ENCODE data around the gene CFAP126. TPM values are rescaled to one million over a fixed set of nuclear protein-coding genes. Genes with fewer than 3 reads are reported as not detected.

The CFAP126 gene
- total RNA-seq, 4 donors from 2014 or later = not detected

GRCh38 chr1:161393151-161393550, 25.5 kb upstream of the CFAP126 start:
- no peak for TF ChIP-seq CTCF (IDR thresholded peaks at IDR 0.05; ENCODE audit: low read depth)

- no peak for TF ChIP-seq CTCF (IDR thresholded peaks at IDR 0.05; ENCODE audit: low read depth)
Measured at GRCh38 chr1:161391611-161392010, 23.9 kb upstream of the CFAP126 start.

- no peak for TF ChIP-seq CTCF (IDR thresholded peaks at IDR 0.05; ENCODE audit: low read depth)
Measured at GRCh38 chr1:161390559-161390858, 22.8 kb upstream of the CFAP126 start.

- TF ChIP-seq CTCF (IDR thresholded peaks at IDR 0.05; ENCODE audit: low read depth) = no peak
Measured at GRCh38 chr1:161389691-161390558, 22.2 kb upstream of the CFAP126 start.

GRCh38 chr1:161388639-161389038, 21.0 kb upstream of the CFAP126 start:
- no peak for TF ChIP-seq CTCF (IDR thresholded peaks at IDR 0.05; ENCODE audit: low read depth)

- TF ChIP-seq CTCF (IDR thresholded peaks at IDR 0.05; ENCODE audit: low read depth) = no peak
Measured at GRCh38 chr1:161382214-161383019, 14.7 kb upstream of the CFAP126 start.

GRCh38 chr1:161381707-161382106, 14.0 kb upstream of the CFAP126 start:
- TF ChIP-seq CTCF (IDR thresholded peaks at IDR 0.05; ENCODE audit: low read depth) = no peak
